GM23338 (cell line): ENCODE data around the gene LIN7A. TPM values are rescaled to one million over a fixed set of nuclear protein-coding genes. Genes with fewer than 3 reads are reported as not detected.
A peak's percentile ranks its signal among the peaks of the same experiment; 100 is the strongest.

Source experiments
- ATAC-seq: fragments of 200-7000 bp; cut with Tn5 transposase; 3 replicates; pipeline ENCODE4 v1.9.1; 2020
- DNase-seq: peaks from one replicate; pipeline ENCODE4 v3.0.0-alpha.2; 2015; ENCODE audit warnings: low spot score
- H2AFZ ChIP-seq: fragments of 200-600 bp; sonication (generic); 2 replicates; pipeline ENCODE4 v1.8.0; 2016; ENCODE audit warnings: antibody characterized with exemption, mild to moderate bottlenecking, moderate library complexity
- H3F3A ChIP-seq: fragments of 200-600 bp; sonication (generic); replicated peaks from 2 replicates; pipeline ENCODE4 v1.8.0; 2017; ENCODE audit warnings: antibody characterized with exemption, mixed run types, low read depth
- H3K27ac ChIP-seq: fragments of 200-600 bp; sonication (generic); 2 replicates; pipeline ENCODE4 v1.6.1; 2016; ENCODE audit warnings: low read depth
- H3K27me3 ChIP-seq: fragments of 200-600 bp; sonication (generic); 2 replicates; pipeline ENCODE4 v1.8.0; 2016; ENCODE audit warnings: mild to moderate bottlenecking, mixed run types, moderate library complexity; ENCODE audit not compliant: insufficient read depth
- H3K36me3 ChIP-seq: fragments of 200-600 bp; sonication (generic); 2 replicates; pipeline ENCODE4 v1.8.0; 2016; ENCODE audit warnings: mild to moderate bottlenecking; ENCODE audit not compliant: insufficient read depth
- H3K4me1 ChIP-seq: fragments of 200-600 bp; sonication (generic); 2 replicates; pipeline ENCODE4 v1.8.0; 2016; ENCODE audit warnings: mild to moderate bottlenecking, moderate library complexity; ENCODE audit not compliant: insufficient read depth
- H3K4me2 ChIP-seq: fragments of 200-600 bp; sonication (generic); 2 replicates; pipeline ENCODE4 v1.7.1; 2017; ENCODE audit warnings: mixed run types
- H3K4me3 ChIP-seq: fragments of 200-600 bp; sonication (generic); 2 replicates; pipeline ENCODE4 v1.6.1; 2016; ENCODE audit warnings: mixed run types
- H3K79me2 ChIP-seq: fragments of 200-600 bp; sonication (generic); replicated peaks from 2 replicates; pipeline ENCODE4 v1.8.0; 2017; ENCODE audit warnings: mild to moderate bottlenecking; ENCODE audit not compliant: insufficient read depth
- H3K9me2 ChIP-seq: fragments of 200-600 bp; sonication (generic); 2 replicates; pipeline ENCODE4 v1.8.0; 2017; ENCODE audit not compliant: insufficient read depth
- H4K20me1 ChIP-seq: fragments of 200-600 bp; sonication (generic); replicated peaks from 2 replicates; pipeline ENCODE4 v1.8.0; 2017; ENCODE audit warnings: mild to moderate bottlenecking; ENCODE audit not compliant: insufficient read depth
- H3K27ac Mint-ChIP-seq: 2 replicates; pipeline ENCODE4 v1.8.0; 2020; ENCODE audit warnings: inconsistent platforms, mild to moderate bottlenecking, moderate library complexity, mixed read lengths
- H3K27me3 Mint-ChIP-seq: 3 replicates; pipeline ENCODE4 v1.8.0; 2022; ENCODE audit warnings: low read depth, mild to moderate bottlenecking, moderate library complexity, mixed read lengths, inconsistent platforms; ENCODE audit not compliant: insufficient read depth, poor library complexity
- H3K36me3 Mint-ChIP-seq: 3 replicates; pipeline ENCODE4 v1.8.0; 2021; ENCODE audit warnings: low read depth, mild to moderate bottlenecking, inconsistent platforms, moderate library complexity, mixed read lengths
- H3K4me1 Mint-ChIP-seq: 3 replicates; pipeline ENCODE4 v1.8.0; 2020; ENCODE audit warnings: mild to moderate bottlenecking, inconsistent platforms, mixed read lengths
- H3K4me3 Mint-ChIP-seq: 3 replicates; pipeline ENCODE4 v1.8.0; 2021; ENCODE audit warnings: moderate library complexity, mild to moderate bottlenecking, inconsistent platforms, mixed read lengths
- H3K9me3 Mint-ChIP-seq: 3 replicates; pipeline ENCODE4 v1.8.0; 2020; ENCODE audit warnings: moderate library complexity, mild to moderate bottlenecking, inconsistent platforms, mixed read lengths
- EZH2 ChIP-seq: fragments of 200-600 bp; sonication (generic); IDR thresholded peaks from one replicate; pipeline ENCODE4 v1.8.0; 2017; ENCODE audit warnings: antibody characterized with exemption, mild to moderate bottlenecking, low read depth; ENCODE audit not compliant: unreplicated experiment
- NANOG ChIP-seq: IDR thresholded peaks from 2 replicates; pipeline ENCODE4 v1.6.1; 2016; ENCODE audit warnings: antibody characterized with exemption, borderline replicate concordance
- REST ChIP-seq: IDR thresholded peaks from one replicate; pipeline ENCODE4 v1.6.1; 2018; ENCODE audit warnings: antibody characterized with exemption; ENCODE audit not compliant: unreplicated experiment
- ZNF462 ChIP-seq: fragments of 250-450 bp; sonication (Bioruptor Pico); IDR thresholded peaks from 2 replicates; pipeline ENCODE4 v1.5.0; 2020; ENCODE audit warnings: mild to moderate bottlenecking, moderate library complexity
- polyA plus RNA-seq: library from polyadenylated mRNA; unstranded; fragments of >200 nt; fragmentation: Nextera tagmentation; extraction: Ambion mirVana; gene quantifications from 2 replicates; pipeline ENCODE4 v1.2.1, GENCODE V29; 2016
- total RNA-seq: library from RNA; depleted of rRNA; stranded (reverse); fragments of >200 nt; shearing (Covaris generic); gene quantifications from 2 replicates; pipeline ENCODE4 v1.2.3, GENCODE V29; 2014

LIN7A gene
- total and polyA plus RNA-seq, 2 experiments from 2014 or later: 5.7 to 6.5 TPM

GRCh38 chr12:80894179-80894578 lies 43.6 kb downstream of the LIN7A start (continued):
- TF ChIP-seq ZNF462 (no peak), EZH2 (no peak), REST (no peak), NANOG (no peak)

GRCh38 chr12:80892597-80893445 lies 44.9 kb downstream of the LIN7A start:
- Histone ChIP-seq H3K27me3 (no peaks in the 10 kb centered on the region), H3K4me1 (peaks cover 25% of the 10 kb centered on the region), H3K79me2 (no peaks in the 10 kb centered on the region), H3K4me2 (peak overlapping the region; percentile 40), H3K4me3 (no peak overlapping the region), H4K20me1 (no peaks in the 10 kb centered on the region), H3K27ac (no peak overlapping the region), H2AFZ (no peak overlapping the region), H3K36me3 (no peaks in the 10 kb centered on the region), H3K9me2 (no peaks in the 10 kb centered on the region), H3F3A (no peaks in the 10 kb centered on the region)
- Mint-ChIP-seq H3K27ac (no peak overlapping the region), H3K36me3 (no peaks in the 10 kb centered on the region), H3K9me3 (no peaks in the 10 kb centered on the region), H3K4me1 (peaks cover 34% of the 10 kb centered on the region), H3K27me3 (no peaks in the 10 kb centered on the region), H3K4me3 (no peak overlapping the region)
- ATAC-seq: peak; percentile 54
- no peak for DNase-seq
- no peak for TF ChIP-seq ZNF462
